Left cardiac atrium (tissue), 4 donors: ENCODE results near the gene NVL. TPM values are rescaled to one million over a fixed set of nuclear protein-coding genes. Genes with fewer than 3 reads are reported as not detected.

ENCODE experiments used
- ATAC-seq, 2 donors: fragments of 200-7000 bp; cut with Tn5 transposase; one replicate each; pipeline ENCODE4 v1.9.1; 2020; ENCODE audit warnings: mild to moderate bottlenecking in 2 of 2, moderate library complexity in 2 of 2
- DNase-seq: peaks from one replicate; pipeline ENCODE4 v3.0.0-alpha.2; 2020
- intact Hi-C, 2 donors: fragments of 100-400 bp; cut with DNase I; formaldehyde crosslinking; loops; one replicate each; pipeline versions ENCODE4 v1.14.1 to v1.15.1; 2022 to 2023
- total RNA-seq, 2 donors: library from RNA; stranded (reverse); fragmentation: NEBNext Ultra II Directional; extraction: Animal tissue kit (Norgen Biotek cat#: 25700); gene quantifications; one replicate each; pipeline ENCODE4 v1.2.1, GENCODE V29; 2021
- donor health status: DM: no; HTN: yes; CAD: no.
- donor health status: DM: no; HTN: yes; CAD: no; lungs with severe emphysema.
- donor health status: DM: yes; HTN: yes; CAD: no.
- donor health status: Dilated cardiomyopathy.

Gene NVL
- total RNA-seq, 2 donors from 2014 or later, result 10.7 to 11.8 TPM

GRCh38 chr1:224298346-224299330 is 31.3 kb downstream of the NVL start:
- no peak for ATAC-seq
- DNase-seq, result no peak
- intact Hi-C loops, result no loop called here

DNA sequence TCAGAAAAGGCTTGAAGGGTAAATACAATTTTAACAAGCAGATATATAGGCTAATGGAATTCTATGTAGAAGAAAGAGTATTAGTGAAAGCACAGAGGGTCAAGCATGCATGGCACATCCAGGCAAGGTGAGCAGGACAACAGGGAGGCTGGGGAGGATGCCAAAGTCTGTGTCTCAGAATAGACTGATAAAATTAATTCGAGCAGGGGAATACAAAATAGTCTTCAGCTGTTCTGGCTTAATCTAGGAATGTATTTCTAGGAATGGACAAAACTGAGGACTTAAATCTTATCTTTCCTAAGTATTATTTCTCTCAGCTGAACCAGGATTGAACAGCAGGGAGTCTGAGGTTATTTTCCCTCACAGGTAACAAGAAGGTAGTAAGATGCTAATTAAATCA is 35.2 kb downstream of the NVL start:
- DNase-seq, result no peak
- ATAC-seq, result no peak
- intact Hi-C loops, result no loop called here

DNA sequence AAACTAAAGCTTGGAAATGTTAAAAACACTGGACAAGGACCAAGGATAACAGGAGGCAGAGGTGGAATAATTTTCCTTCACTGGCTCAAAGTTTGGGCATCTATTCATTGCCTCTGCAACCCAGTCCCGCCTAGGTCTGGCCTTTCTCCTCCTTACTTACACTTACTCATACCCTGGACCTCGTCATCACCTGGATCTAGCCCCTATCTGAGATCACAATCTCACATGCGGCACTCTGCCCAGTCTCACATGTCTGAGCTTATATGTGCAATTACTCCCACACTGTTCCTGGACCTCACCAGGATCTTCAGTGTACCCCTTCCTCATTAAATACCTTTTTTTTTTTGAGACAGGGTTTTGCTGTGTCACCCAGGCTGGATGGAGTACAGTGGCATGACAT is 37.6 kb downstream of the NVL start:
- ATAC-seq (no peak), DNase-seq (no peak)
- intact Hi-C loops, result no loop called here

DNA sequence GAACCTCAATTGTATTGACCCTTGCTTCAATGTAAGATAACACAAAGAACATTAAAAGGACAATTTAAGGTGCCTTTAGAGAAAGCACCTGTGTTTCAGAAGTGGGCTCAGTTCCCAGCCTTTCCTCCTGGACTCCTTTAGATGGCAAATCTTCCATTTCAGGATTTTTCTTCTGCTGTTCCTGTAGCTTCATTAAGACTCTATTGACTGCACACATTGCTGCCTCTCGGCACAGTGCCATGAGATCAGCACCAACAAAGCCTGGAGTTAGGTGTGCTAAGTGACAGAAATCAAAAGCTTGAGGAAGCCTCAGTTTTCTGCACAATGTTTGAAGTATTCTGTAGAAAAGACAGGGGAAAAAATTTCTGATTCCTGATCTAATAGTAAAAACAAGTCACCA is 40.6 kb downstream of the NVL start:
- intact Hi-C loops, result no loop called here

DNA sequence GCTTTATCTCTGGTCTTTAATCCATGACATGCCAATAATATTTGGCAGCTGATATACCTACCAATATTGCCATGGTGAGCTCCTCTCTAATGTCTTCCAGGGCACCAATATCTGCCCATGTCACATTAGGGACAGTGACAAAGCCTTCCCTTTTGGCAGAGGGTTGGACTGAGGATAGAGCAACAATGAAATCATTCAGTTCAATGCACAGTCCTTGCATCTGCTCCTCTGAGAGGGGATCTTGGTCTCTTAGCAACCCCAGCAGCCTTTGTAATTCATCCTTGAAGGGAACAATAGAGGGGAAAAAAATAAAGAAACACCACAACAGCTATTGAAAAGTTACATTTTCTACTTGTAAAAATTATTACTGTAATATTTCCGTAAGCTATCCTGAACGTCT is 42.3 kb downstream of the NVL start:
- intact Hi-C loops, result no loop called here
- no peak for ATAC-seq
- no peak for DNase-seq

More for the DNA sequence above, 40.6 kb downstream of the NVL start:
- ATAC-seq, result no peak
- DNase-seq, result no peak

- DNase-seq, result no peak
- ATAC-seq, result no peak
- intact Hi-C loops, result no loop called here
Observed at GRCh38 chr1:224282140-224282539, 47.8 kb downstream of the NVL start.

GRCh38 chr1:224276771-224277487 is 53.0 kb downstream of the NVL start:
- intact Hi-C loops, result no loop called here
- DNase-seq (no peak), ATAC-seq (no peak)

GRCh38 chr1:224274970-224275626 is 54.9 kb downstream of the NVL start:
- no peak for DNase-seq
- intact Hi-C loops, result no loop called here

DNA sequence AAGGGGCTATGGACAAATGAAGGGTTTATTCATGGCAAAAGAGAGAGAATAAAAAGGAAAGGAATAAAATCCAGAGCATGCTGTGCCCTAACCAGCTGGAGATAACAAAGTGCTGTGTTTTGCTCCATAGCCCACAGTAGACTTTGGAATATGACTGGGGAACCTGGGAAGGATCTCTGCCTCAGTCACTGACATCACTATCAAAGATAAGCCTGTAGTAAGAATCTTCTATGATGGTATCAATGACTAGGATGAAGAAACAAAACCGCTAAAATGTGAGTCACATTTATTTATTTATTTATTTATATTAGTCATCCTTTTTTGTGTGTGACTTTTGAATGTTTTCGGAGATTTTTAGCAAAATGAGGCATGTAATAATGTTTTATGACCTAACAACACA is 56.3 kb downstream of the NVL start:
- intact Hi-C loops, result no loop called here
- DNase-seq (no peak), ATAC-seq (no peak)

More at GRCh38 chr1:224274970-224275626, 54.9 kb downstream of the NVL start:
- ATAC-seq, result no peak

DNA sequence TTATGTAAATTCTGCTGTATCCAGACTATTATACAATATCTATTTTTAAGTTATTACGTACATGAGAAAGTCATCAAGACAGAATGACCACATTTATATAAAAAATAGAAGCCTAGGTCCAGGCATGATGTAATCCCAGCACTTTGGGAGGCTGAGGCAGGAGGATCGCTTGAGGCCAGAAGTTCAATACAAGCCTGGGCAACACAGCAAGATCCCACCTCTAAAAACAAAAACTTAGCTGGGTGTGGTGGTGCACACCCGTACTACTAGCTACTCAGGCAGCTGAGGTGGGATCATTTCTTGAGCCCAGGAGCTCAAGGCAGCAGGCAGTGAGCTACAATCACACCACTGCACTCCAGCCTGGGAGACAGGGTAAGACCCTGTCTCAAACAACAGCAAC is 58.9 kb downstream of the NVL start:
- no peak for ATAC-seq
- no peak for DNase-seq
- intact Hi-C loops, result no loop called here

DNA sequence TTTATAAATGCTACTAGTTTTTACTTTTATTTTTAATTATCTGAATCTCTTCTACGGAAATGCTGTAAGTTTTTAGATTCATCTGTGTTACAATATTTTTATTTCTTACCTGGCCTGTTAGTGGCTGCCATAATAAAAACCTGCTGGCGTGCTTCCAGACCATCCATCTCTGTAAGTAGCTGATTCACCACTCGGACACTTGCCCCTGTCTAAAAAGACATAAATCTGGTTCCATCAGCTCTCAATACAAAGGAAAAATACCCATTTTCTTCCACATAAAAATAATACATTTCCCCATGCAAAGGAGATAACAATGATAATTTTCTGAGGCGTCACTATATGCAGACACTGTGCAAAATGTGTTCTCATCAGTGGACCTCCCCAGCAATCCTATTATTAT is 62.0 kb downstream of the NVL start:
- DNase-seq (no peak), ATAC-seq (no peak)
- intact Hi-C loops, result no loop called here

- ATAC-seq (no peak), DNase-seq (no peak)
- intact Hi-C loops, result no loop called here
Observed at GRCh38 chr1:224266915-224267856, 62.8 kb downstream of the NVL start.

DNA sequence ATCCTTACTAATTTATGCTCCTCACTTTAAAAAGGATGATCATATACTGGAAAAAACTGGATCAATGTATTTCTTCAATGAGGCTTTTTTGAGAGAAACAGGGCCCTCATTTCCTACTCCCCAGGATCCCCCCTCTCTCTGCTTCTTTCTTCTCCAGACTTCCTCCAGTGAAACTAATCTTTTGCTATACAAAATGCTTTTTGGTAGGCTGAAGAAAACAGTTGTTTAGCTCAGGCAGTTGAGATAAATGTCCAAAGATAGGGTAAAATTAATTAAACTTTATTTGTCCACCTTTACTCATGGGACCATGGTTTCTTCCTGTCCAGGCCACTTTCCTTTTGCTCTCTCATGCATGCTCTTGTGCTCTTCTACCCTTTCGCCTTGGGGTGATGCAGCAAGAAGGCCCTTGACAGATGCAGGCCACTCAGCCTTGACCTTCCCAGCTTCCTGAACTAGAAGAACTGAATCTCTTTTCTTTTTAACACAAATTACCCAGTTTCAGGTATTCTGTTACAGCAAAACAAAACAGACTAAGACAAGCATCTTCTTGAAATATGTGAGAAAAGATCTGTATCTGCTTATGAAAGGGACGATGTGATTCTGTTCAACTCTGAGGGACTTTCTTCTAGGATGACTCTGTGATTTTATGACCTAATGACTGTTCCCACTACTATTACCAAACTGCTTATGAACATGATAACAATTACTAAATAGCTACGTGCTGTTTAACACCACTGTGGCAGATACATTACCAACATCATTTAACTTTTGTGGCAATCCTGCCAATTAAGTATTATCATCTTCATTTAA is 63.7 kb downstream of the NVL start:
- DNase-seq, result no peak
- ATAC-seq, result no peak
- intact Hi-C loops, result no loop called here

- DNase-seq (no peak), ATAC-seq (no peak)
- intact Hi-C loops, result no loop called here
Observed at GRCh38 chr1:224264321-224264720, 65.7 kb downstream of the NVL start.

DNA sequence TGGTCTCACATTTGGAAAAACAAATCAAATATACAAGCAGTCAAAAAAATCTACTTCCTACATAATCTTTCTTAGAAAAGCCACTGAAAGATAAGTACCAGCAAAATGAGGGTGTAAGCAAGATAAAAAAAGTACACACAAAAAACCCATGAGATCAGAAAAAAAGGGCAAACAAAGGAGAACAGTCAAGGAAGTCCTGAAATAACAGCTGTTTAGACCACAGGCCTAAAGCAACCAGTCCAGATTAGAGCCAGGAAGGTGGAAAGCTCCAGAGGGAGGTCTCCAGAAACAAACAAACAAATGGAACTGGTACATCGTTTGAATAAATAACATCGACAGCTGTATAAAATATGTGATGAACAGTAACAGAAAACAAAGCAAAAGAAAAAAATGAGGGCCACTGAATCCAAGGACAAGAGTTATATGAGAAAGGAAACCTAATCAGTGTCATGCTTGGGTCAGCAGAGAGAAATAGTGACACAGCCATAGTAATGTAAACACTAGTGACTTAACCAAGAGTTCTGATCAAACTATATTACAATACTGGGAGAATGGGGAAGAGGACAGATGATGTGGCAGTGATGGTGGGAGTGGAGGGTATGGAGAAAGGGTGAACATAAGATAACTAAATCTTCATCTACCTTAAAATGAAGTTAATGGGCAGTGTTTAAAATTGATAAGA is 67.5 kb downstream of the NVL start:
- intact Hi-C loops, result no loop called here
- DNase-seq, result no peak
- no peak for ATAC-seq

GRCh38 chr1:224259986-224260385 is 70.0 kb downstream of the NVL start:
- DNase-seq, result no peak
- intact Hi-C loops, result no loop called here
- no peak for ATAC-seq

DNA sequence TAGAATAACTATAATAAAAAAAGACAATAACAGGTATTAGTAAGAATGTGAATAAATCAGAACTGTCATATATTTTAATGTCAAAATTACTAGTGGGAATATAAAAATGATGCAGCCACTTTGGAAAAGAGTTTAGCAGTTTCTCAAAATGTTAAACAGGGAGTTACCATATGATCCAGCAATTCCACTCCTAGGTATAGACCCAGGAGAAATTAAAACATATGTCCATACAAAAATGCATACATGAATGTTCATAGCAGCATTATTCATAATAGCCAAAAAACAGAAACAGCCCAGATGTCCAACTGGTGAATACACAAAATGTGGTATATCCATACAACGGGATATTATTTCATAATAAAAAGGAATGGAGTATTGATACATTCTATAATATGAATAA is 71.6 kb downstream of the NVL start:
- no peak for DNase-seq
- intact Hi-C loops, result no loop called here
- ATAC-seq, result no peak

- DNase-seq (no peak), ATAC-seq (no peak)
- intact Hi-C loops, result no loop called here
Observed at GRCh38 chr1:224256640-224257039, 73.3 kb downstream of the NVL start.
